GM23338 (cell line): Measurements from ENCODE around the gene NGDN. TPM values are rescaled to one million over a fixed set of nuclear protein-coding genes. Genes with fewer than 3 reads are reported as not detected.

Experiments
- ATAC-seq: fragments of 200-7000 bp; cut with Tn5 transposase; 3 replicates; pipeline ENCODE4 v1.9.1; 2020
- DNase-seq: peaks from one replicate; pipeline ENCODE4 v3.0.0-alpha.2; 2015; ENCODE audit warnings: low spot score
- H2AFZ ChIP-seq: fragments of 200-600 bp; sonication (generic); 2 replicates; pipeline ENCODE4 v1.8.0; 2016; ENCODE audit warnings: antibody characterized with exemption, mild to moderate bottlenecking, moderate library complexity
- H3F3A ChIP-seq: fragments of 200-600 bp; sonication (generic); replicated peaks from 2 replicates; pipeline ENCODE4 v1.8.0; 2017; ENCODE audit warnings: antibody characterized with exemption, mixed run types, low read depth
- H3K27ac ChIP-seq: fragments of 200-600 bp; sonication (generic); 2 replicates; pipeline ENCODE4 v1.6.1; 2016; ENCODE audit warnings: low read depth
- H3K27me3 ChIP-seq: fragments of 200-600 bp; sonication (generic); 2 replicates; pipeline ENCODE4 v1.8.0; 2016; ENCODE audit warnings: mild to moderate bottlenecking, mixed run types, moderate library complexity; ENCODE audit not compliant: insufficient read depth
- H3K36me3 ChIP-seq: fragments of 200-600 bp; sonication (generic); 2 replicates; pipeline ENCODE4 v1.8.0; 2016; ENCODE audit warnings: mild to moderate bottlenecking; ENCODE audit not compliant: insufficient read depth
- H3K4me1 ChIP-seq: fragments of 200-600 bp; sonication (generic); 2 replicates; pipeline ENCODE4 v1.8.0; 2016; ENCODE audit warnings: mild to moderate bottlenecking, moderate library complexity; ENCODE audit not compliant: insufficient read depth
- H3K4me2 ChIP-seq: fragments of 200-600 bp; sonication (generic); 2 replicates; pipeline ENCODE4 v1.7.1; 2017; ENCODE audit warnings: mixed run types
- H3K4me3 ChIP-seq: fragments of 200-600 bp; sonication (generic); 2 replicates; pipeline ENCODE4 v1.6.1; 2016; ENCODE audit warnings: mixed run types
- H3K79me2 ChIP-seq: fragments of 200-600 bp; sonication (generic); replicated peaks from 2 replicates; pipeline ENCODE4 v1.8.0; 2017; ENCODE audit warnings: mild to moderate bottlenecking; ENCODE audit not compliant: insufficient read depth
- H3K9me2 ChIP-seq: fragments of 200-600 bp; sonication (generic); 2 replicates; pipeline ENCODE4 v1.8.0; 2017; ENCODE audit not compliant: insufficient read depth
- H4K20me1 ChIP-seq: fragments of 200-600 bp; sonication (generic); replicated peaks from 2 replicates; pipeline ENCODE4 v1.8.0; 2017; ENCODE audit warnings: mild to moderate bottlenecking; ENCODE audit not compliant: insufficient read depth
- H3K27ac Mint-ChIP-seq: 2 replicates; pipeline ENCODE4 v1.8.0; 2020; ENCODE audit warnings: inconsistent platforms, mild to moderate bottlenecking, moderate library complexity, mixed read lengths
- H3K27me3 Mint-ChIP-seq: 3 replicates; pipeline ENCODE4 v1.8.0; 2022; ENCODE audit warnings: low read depth, mild to moderate bottlenecking, moderate library complexity, mixed read lengths, inconsistent platforms; ENCODE audit not compliant: insufficient read depth, poor library complexity
- H3K36me3 Mint-ChIP-seq: 3 replicates; pipeline ENCODE4 v1.8.0; 2021; ENCODE audit warnings: low read depth, mild to moderate bottlenecking, inconsistent platforms, moderate library complexity, mixed read lengths
- H3K4me1 Mint-ChIP-seq: 3 replicates; pipeline ENCODE4 v1.8.0; 2020; ENCODE audit warnings: mild to moderate bottlenecking, inconsistent platforms, mixed read lengths
- H3K4me3 Mint-ChIP-seq: 3 replicates; pipeline ENCODE4 v1.8.0; 2021; ENCODE audit warnings: moderate library complexity, mild to moderate bottlenecking, inconsistent platforms, mixed read lengths
- H3K9me3 Mint-ChIP-seq: 3 replicates; pipeline ENCODE4 v1.8.0; 2020; ENCODE audit warnings: moderate library complexity, mild to moderate bottlenecking, inconsistent platforms, mixed read lengths
- CREB1 ChIP-seq: fragments of 250-450 bp; sonication (Bioruptor Pico); IDR thresholded peaks from 2 replicates; pipeline ENCODE4 v1.5.0; 2020; ENCODE audit warnings: low read depth, mild to moderate bottlenecking, moderate library complexity
- CTCF ChIP-seq, 2 experiments: fragments of 200-600 bp in 1 of 2; sonication (generic) in 1 of 2; conservative IDR thresholded peaks; 2 replicates each; pipeline versions ENCODE4 v1.5.1 to v1.6.1; 2016 to 2017; ENCODE audit warnings: antibody characterized with exemption in 2 of 2, low read depth in 2 of 2, mild to moderate bottlenecking in 2 of 2, moderate library complexity in 1 of 2
- ETS1 ChIP-seq: IDR thresholded peaks from 2 replicates; pipeline ENCODE4 v1.6.1; 2016; ENCODE audit warnings: antibody characterized with exemption
- EZH2 ChIP-seq: fragments of 200-600 bp; sonication (generic); IDR thresholded peaks from one replicate; pipeline ENCODE4 v1.8.0; 2017; ENCODE audit warnings: antibody characterized with exemption, mild to moderate bottlenecking, low read depth; ENCODE audit not compliant: unreplicated experiment
- EZH2phosphoT487 ChIP-seq: fragments of 200-600 bp; sonication (generic); IDR thresholded peaks from one replicate; pipeline ENCODE4 v1.8.1; 2018; ENCODE audit warnings: antibody characterized with exemption; ENCODE audit not compliant: unreplicated experiment
- JUNB ChIP-seq: IDR thresholded peaks from one replicate; pipeline ENCODE4 v1.6.1; 2016; ENCODE audit warnings: antibody characterized with exemption; ENCODE audit not compliant: unreplicated experiment
- NANOG ChIP-seq: IDR thresholded peaks from 2 replicates; pipeline ENCODE4 v1.6.1; 2016; ENCODE audit warnings: antibody characterized with exemption, borderline replicate concordance
- POLR2AphosphoS5 ChIP-seq: IDR thresholded peaks from 2 replicates; pipeline ENCODE4 v1.6.1; 2016; ENCODE audit warnings: antibody characterized with exemption, low read depth
- REST ChIP-seq: IDR thresholded peaks from one replicate; pipeline ENCODE4 v1.6.1; 2018; ENCODE audit warnings: antibody characterized with exemption; ENCODE audit not compliant: unreplicated experiment
- STAT1 ChIP-seq: IDR thresholded peaks from one replicate; pipeline ENCODE4 v1.6.1; 2016; ENCODE audit warnings: antibody characterized with exemption; ENCODE audit not compliant: unreplicated experiment
- ZNF114 ChIP-seq: fragments of 250-450 bp; sonication (Bioruptor Pico); IDR thresholded peaks from 2 replicates; pipeline ENCODE4 v1.5.0; 2020; ENCODE audit warnings: mild to moderate bottlenecking, moderate library complexity
- ZNF331 ChIP-seq: fragments of 250-450 bp; sonication (Bioruptor Pico); IDR thresholded peaks from 2 replicates; pipeline ENCODE4 v1.5.0; 2020; ENCODE audit warnings: low read depth, mild to moderate bottlenecking, moderate library complexity
- ZNF462 ChIP-seq: fragments of 250-450 bp; sonication (Bioruptor Pico); IDR thresholded peaks from 2 replicates; pipeline ENCODE4 v1.5.0; 2020; ENCODE audit warnings: mild to moderate bottlenecking, moderate library complexity
- polyA plus RNA-seq: library from polyadenylated mRNA; unstranded; fragments of >200 nt; fragmentation: Nextera tagmentation; extraction: Ambion mirVana; gene quantifications from 2 replicates; pipeline ENCODE4 v1.2.1, GENCODE V29; 2016
- total RNA-seq: library from RNA; depleted of rRNA; stranded (reverse); fragments of >200 nt; shearing (Covaris generic); gene quantifications from 2 replicates; pipeline ENCODE4 v1.2.3, GENCODE V29; 2014

NGDN gene
- total and polyA plus RNA-seq, 2 experiments from 2014 or later: 48.6 to 90.8 TPM

- Histone ChIP-seq H4K20me1 (no peaks in the 10 kb centered on the region), H3K79me2 (no peaks in the 10 kb centered on the region), H3F3A (no peaks in the 10 kb centered on the region), H2AFZ (peak overlapping the region; percentile 92; the same call in 1 of the 2 replicates), H3K4me1 (peaks cover 13% of the 10 kb centered on the region), H3K9me2 (peaks cover 7% of the 10 kb centered on the region; the same call in 1 of the 2 replicates), H3K27ac (no peak overlapping the region), H3K4me3 (no peak overlapping the region), H3K4me2 (no peak overlapping the region), H3K27me3 (no peaks in the 10 kb centered on the region), H3K36me3 (no peaks in the 10 kb centered on the region)
- peak; percentile 18; the same call in 1 of the 3 replicates for ATAC-seq
- no peaks in the 10 kb centered on the region for H3K9me3 Mint-ChIP-seq
- no peak for DNase-seq
- H3K27me3 Mint-ChIP-seq: peaks cover 24% of the 10 kb centered on the region
- H3K4me1 Mint-ChIP-seq: peaks cover 16% of the 10 kb centered on the region
- no peak overlapping the region for H3K4me3 Mint-ChIP-seq
- TF ChIP-seq ZNF114 (CRISPR knock-in tag) (no peak), JUNB (no peak), ZNF462 (CRISPR knock-in tag) (no peak), POLR2AphosphoS5 (no peak), ETS1 (no peak), CTCF (conservative IDR thresholded peaks at IDR 0.05; ENCODE audit: low read depth in 2 of 2) (no peak), STAT1 (no peak), ZNF331 (CRISPR knock-in tag) (no peak), REST (no peak), EZH2phosphoT487 (no peak), NANOG (no peak), EZH2 (no peak), CREB1 (CRISPR knock-in tag) (no peak)
- no peak overlapping the region for H3K27ac Mint-ChIP-seq
- H3K36me3 Mint-ChIP-seq: no peaks in the 10 kb centered on the region
Observed at GRCh38 chr14:23443411-23443812, 26.1 kb upstream of the NGDN start.
